A673 (cell line): ENCODE results near the gene GCG. TPM values are rescaled to one million over a fixed set of nuclear protein-coding genes. Genes with fewer than 3 reads are reported as not detected.

Experiments used
- Bru-seq: library from RNA; stranded (reverse); fragments of 400-500 nt; gene quantifications from one replicate; lab custom pipeline; 2021; lab: Mats Ljungman, UMichigan
- BruChase-seq, 2 experiments: library from RNA; stranded (reverse); fragments of 400-500 nt; gene quantifications; one replicate each; lab custom pipeline; 2021; lab: Mats Ljungman, UMichigan
- BruUV-seq: library from RNA; stranded (reverse); fragments of 400-500 nt; replicated peaks from 2 replicates; lab custom pipeline; 2021; lab: Mats Ljungman, UMichigan
- CTCF ChIA-PET: fragments of 300-600 bp; sonication (Branson Sonifier 250); formaldehyde crosslinking; loops from one replicate; lab custom pipeline; 2022; ENCODE audit warnings: antibody characterized with exemption; lab: Charles Lee
- POLR2A ChIA-PET: fragments of 300-600 bp; sonication (Branson Sonifier 250); formaldehyde crosslinking; loops from one replicate; lab custom pipeline; 2022; ENCODE audit warnings: antibody characterized with exemption; ENCODE audit not compliant: low non-redundant PET; lab: Charles Lee
- DNase-seq: peaks from one replicate; pipeline ENCODE4 v3.0.0-alpha.2; 2015; ENCODE audit warnings: low spot score
- H3K27ac ChIP-seq: fragments of 200-600 bp; sonication (generic); 2 replicates; pipeline ENCODE4 v1.5.1; 2016; ENCODE audit warnings: mixed run types, low read depth, mild to moderate bottlenecking, mixed read lengths, antibody characterized with exemption, low read length; ENCODE audit not compliant: poor library complexity, severe bottlenecking
- H3K27me3 ChIP-seq: fragments of 200-600 bp; sonication (generic); replicated peaks from 2 replicates; pipeline ENCODE4 v1.6.1; 2017; ENCODE audit warnings: mixed run types, low read depth, mild to moderate bottlenecking, mixed read lengths, antibody characterized with exemption, low read length; ENCODE audit not compliant: insufficient read depth, poor library complexity
- H3K36me3 ChIP-seq: fragments of 200-600 bp; sonication (generic); 2 replicates; pipeline ENCODE4 v1.6.1; 2016; ENCODE audit warnings: mixed run types, mild to moderate bottlenecking, mixed read lengths, antibody characterized with exemption, low read length; ENCODE audit not compliant: insufficient read depth, poor library complexity, severe bottlenecking
- H3K4me1 ChIP-seq: fragments of 200-600 bp; sonication (generic); 2 replicates; pipeline ENCODE4 v1.6.1; 2017; ENCODE audit warnings: mixed run types, mild to moderate bottlenecking, mixed read lengths, antibody characterized with exemption, low read length; ENCODE audit not compliant: insufficient read depth, poor library complexity, severe bottlenecking
- H3K4me3 ChIP-seq: fragments of 200-600 bp; sonication (generic); 2 replicates; pipeline ENCODE4 v1.5.1; 2016; ENCODE audit warnings: low read depth, mixed run types, mild to moderate bottlenecking, mixed read lengths, low read length; ENCODE audit not compliant: poor library complexity, severe bottlenecking
- H3K9me3 ChIP-seq: fragments of 200-600 bp; sonication (generic); 2 replicates; pipeline ENCODE4 v1.6.1; 2016; ENCODE audit warnings: mixed run types, low read depth, mild to moderate bottlenecking, mixed read lengths, antibody characterized with exemption, low read length; ENCODE audit not compliant: poor library complexity, severe bottlenecking
- EZH2 ChIP-seq: fragments of 200-600 bp; sonication (generic); IDR thresholded peaks from 2 replicates; pipeline ENCODE4 v1.6.1; 2017; ENCODE audit warnings: borderline replicate concordance, low read depth, mild to moderate bottlenecking, mixed read lengths, antibody characterized with exemption, low read length; ENCODE audit not compliant: poor library complexity, severe bottlenecking
- intact Hi-C: fragments of 100-400 bp; cut with micrococcal nuclease; formaldehyde crosslinking; loops from one replicate; pipeline ENCODE4 v1.10.0; 2022; ENCODE audit not compliant: unreplicated experiment
- long read RNA-seq: library from polyadenylated mRNA; stranded (forward); transcript quantifications from one replicate; pipeline ENCODE4 v2.0.0, GENCODE V29; 2022
- total RNA-seq: library from RNA; stranded (reverse); gene quantifications from 2 replicates; pipeline ENCODE4 v1.2.3, GENCODE V29; 2021
- TF ChIP-seq, protein P1 (sequence below): fragments of 300-800, 200-600 bp; sonication (generic); conservative IDR thresholded peaks from 2 replicates; pipeline ENCODE4 v1.5.1; 2017; ENCODE audit warnings: low read depth, mild to moderate bottlenecking, antibody characterized with exemption, low read length, moderate library complexity, mixed read lengths

The GCG gene
- total RNA-seq (not detected in 2 replicates), Bru-seq, nascent RNA (not detected), BruChase-seq, experiment 1, labeled RNA remaining after a 2-hour chase (not detected), BruChase-seq, experiment 2, labeled RNA remaining after a 6-hour chase (not detected)
- long read RNA-seq: 0 reads

DNA sequence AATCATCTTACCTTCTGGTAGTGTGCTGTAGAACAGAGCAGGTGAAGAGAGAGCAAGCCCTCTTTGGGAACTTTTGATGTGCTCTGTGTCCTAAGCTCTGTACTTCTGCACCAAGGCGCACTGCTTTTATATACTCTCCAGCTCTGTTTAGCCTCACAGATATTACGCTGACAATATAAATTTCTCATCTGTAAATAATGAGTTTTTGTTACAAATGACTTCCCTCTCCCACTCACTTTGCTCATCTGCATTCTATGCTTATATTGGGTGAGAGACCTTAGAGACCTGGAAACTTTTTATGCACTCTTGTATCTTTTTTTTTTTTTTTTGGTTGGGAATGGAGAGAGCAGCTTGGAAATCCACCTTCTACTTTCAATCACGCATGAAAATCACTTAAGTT is at the start of gene GCG:
Gene GCG (minus strand): TSS at position 101 of the 400 bp plus-strand sequence. CDS start 3,069 bp downstream, outside the sequence.
- intact Hi-C loops: no loop called here
- CTCF ChIA-PET: no interaction called here
- H3K4me3 ChIP-seq: no peak within 1 kb of the TSS

DNA sequence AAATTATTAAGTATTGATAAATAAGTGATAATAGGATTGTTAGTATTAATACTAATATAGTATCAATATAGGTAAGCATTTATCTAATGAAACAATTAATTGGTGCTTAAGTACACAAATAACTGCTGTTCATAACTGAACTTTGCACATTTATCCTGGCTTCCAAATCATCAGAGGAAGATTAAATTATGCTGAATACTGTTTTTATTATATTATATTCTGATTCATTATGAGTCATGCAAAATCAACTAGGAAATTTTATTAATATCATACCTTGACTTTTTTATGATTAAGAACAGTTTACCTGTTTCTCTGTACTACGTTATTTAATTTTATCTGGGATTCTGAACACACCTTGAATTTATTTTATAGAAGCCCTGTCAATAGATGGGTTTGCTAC is 48.6 kb upstream of the GCG start:
- BruUV-seq: no TSS peak
- no peak overlapping the region for H3K27ac ChIP-seq
- no peaks in the 10 kb centered on the region for H3K9me3 ChIP-seq
- H3K4me3 ChIP-seq: no peak overlapping the region
- no peaks in the 10 kb centered on the region for H3K27me3 ChIP-seq
- H3K4me1 ChIP-seq: no peaks in the 10 kb centered on the region
- DNase-seq: no peak
- no peak for TF ChIP-seq EZH2
- TF ChIP-seq, protein P1, sequence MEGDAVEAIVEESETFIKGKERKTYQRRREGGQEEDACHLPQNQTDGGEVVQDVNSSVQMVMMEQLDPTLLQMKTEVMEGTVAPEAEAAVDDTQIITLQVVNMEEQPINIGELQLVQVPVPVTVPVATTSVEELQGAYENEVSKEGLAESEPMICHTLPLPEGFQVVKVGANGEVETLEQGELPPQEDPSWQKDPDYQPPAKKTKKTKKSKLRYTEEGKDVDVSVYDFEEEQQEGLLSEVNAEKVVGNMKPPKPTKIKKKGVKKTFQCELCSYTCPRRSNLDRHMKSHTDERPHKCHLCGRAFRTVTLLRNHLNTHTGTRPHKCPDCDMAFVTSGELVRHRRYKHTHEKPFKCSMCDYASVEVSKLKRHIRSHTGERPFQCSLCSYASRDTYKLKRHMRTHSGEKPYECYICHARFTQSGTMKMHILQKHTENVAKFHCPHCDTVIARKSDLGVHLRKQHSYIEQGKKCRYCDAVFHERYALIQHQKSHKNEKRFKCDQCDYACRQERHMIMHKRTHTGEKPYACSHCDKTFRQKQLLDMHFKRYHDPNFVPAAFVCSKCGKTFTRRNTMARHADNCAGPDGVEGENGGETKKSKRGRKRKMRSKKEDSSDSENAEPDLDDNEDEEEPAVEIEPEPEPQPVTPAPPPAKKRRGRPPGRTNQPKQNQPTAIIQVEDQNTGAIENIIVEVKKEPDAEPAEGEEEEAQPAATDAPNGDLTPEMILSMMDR: no peak
- POLR2A ChIA-PET: no interaction called here
- no peaks in the 10 kb centered on the region for H3K36me3 ChIP-seq
- CTCF ChIA-PET: no interaction called here
- intact Hi-C loops: no loop called here

More for the DNA sequence above, at the start of gene GCG:
- no peaks in the 10 kb centered on the region for H3K36me3 ChIP-seq
- no TSS peak for BruUV-seq
- POLR2A ChIA-PET: no interaction called here
- no peaks in the 10 kb centered on the region for H3K4me1 ChIP-seq
- DNase-seq: no peak
- no peaks in the 10 kb centered on the region for H3K9me3 ChIP-seq
- no peaks in the 10 kb centered on the region for H3K27me3 ChIP-seq
- TF ChIP-seq, protein P1: no peak
- TF ChIP-seq EZH2: no peak
- H3K27ac ChIP-seq: no peak within 1 kb of the TSS

- BruUV-seq: no TSS peak
- Histone ChIP-seq H3K36me3 (no peaks in the 10 kb centered on the region), H3K27ac (no peak overlapping the region), H3K4me1 (no peaks in the 10 kb centered on the region), H3K27me3 (no peaks in the 10 kb centered on the region), H3K4me3 (no peak overlapping the region), H3K9me3 (no peaks in the 10 kb centered on the region)
- no peak for DNase-seq
- intact Hi-C loops: no loop called here
- no peak for TF ChIP-seq EZH2
- TF ChIP-seq, protein P1: no peak
- CTCF ChIA-PET: no interaction called here
- POLR2A ChIA-PET: no interaction called here
Observed at GRCh38 chr2:162199913-162200312, 47.9 kb upstream of the GCG start.
